OCI-LY7 (cell line): ENCODE measurements around the gene UVRAG. TPM values are rescaled to one million over a fixed set of nuclear protein-coding genes. Genes with fewer than 3 reads are reported as not detected.

Experiments used
- BruUV-seq: library from RNA; stranded (reverse); fragments of 400-500 nt; replicated peaks from 2 replicates; lab custom pipeline; 2021; lab: Mats Ljungman, UMichigan
- CTCF ChIA-PET: fragments of 300-600 bp; sonication (Branson Sonifier 250); formaldehyde crosslinking; loops from one replicate; lab custom pipeline; 2022; ENCODE audit warnings: antibody characterized with exemption; ENCODE audit not compliant: unreplicated experiment; lab: Charles Lee
- POLR2A ChIA-PET: fragments of 300-600 bp; sonication (Branson Sonifier 250); formaldehyde crosslinking; loops from one replicate; lab custom pipeline; 2022; ENCODE audit warnings: antibody characterized with exemption; lab: Charles Lee
- DNase-seq: peaks from one replicate; pipeline ENCODE4 v3.0.0-alpha.2; 2015; ENCODE audit warnings: low spot score
- H2AFZ ChIP-seq: fragments of 200-600 bp; sonication (generic), shearing (Covaris generic); 2 replicates; pipeline ENCODE4 v1.6.1; 2014; ENCODE audit warnings: mild to moderate bottlenecking, antibody characterized with exemption, low read length, moderate library complexity
- H3K27ac ChIP-seq: fragments of 200-600 bp; sonication (generic); 2 replicates; pipeline ENCODE4 v1.5.1; 2014; ENCODE audit warnings: mixed run types, low read depth, mild to moderate bottlenecking, moderate library complexity, low read length, inconsistent platforms; ENCODE audit not compliant: poor library complexity, severe bottlenecking
- H3K36me3 ChIP-seq: fragments of 200-600 bp; sonication (generic); 2 replicates; pipeline ENCODE4 v1.6.1; 2014; ENCODE audit warnings: mild to moderate bottlenecking, antibody characterized with exemption, low read length, moderate library complexity, mixed read lengths; ENCODE audit not compliant: insufficient read depth
- H3K4me1 ChIP-seq: fragments of 200-600 bp; sonication (generic); 2 replicates; pipeline ENCODE4 v1.5.1; 2014; ENCODE audit warnings: mild to moderate bottlenecking, low read length; ENCODE audit not compliant: insufficient read depth, poor library complexity, severe bottlenecking
- H3K4me2 ChIP-seq: fragments of 200-600 bp; sonication (generic); 2 replicates; pipeline ENCODE4 v1.6.1; 2014; ENCODE audit warnings: mild to moderate bottlenecking, low read length
- H3K4me3 ChIP-seq: fragments of 200-600 bp; sonication (generic); 2 replicates; pipeline ENCODE4 v1.5.1; 2014; ENCODE audit warnings: mild to moderate bottlenecking, low read depth, low read length; ENCODE audit not compliant: poor library complexity, severe bottlenecking
- H3K79me2 ChIP-seq: fragments of 200-600 bp; sonication (generic); 2 replicates; pipeline ENCODE4 v1.6.1; 2016; ENCODE audit warnings: low read depth, mild to moderate bottlenecking, low read length, moderate library complexity, mixed read lengths; ENCODE audit not compliant: insufficient read depth
- H3K9me2 ChIP-seq: fragments of 200-600 bp; sonication (generic); 2 replicates; pipeline ENCODE4 v1.6.1; 2016; ENCODE audit warnings: mild to moderate bottlenecking, low read length, mixed read lengths; ENCODE audit not compliant: insufficient read depth
- H3K9me3 ChIP-seq: fragments of 200-600 bp; sonication (generic); 2 replicates; pipeline ENCODE4 v1.6.1; 2014; ENCODE audit warnings: mild to moderate bottlenecking, mixed run types, low read length, mixed read lengths
- H4K20me1 ChIP-seq: fragments of 200-600 bp; sonication (generic); 2 replicates; pipeline ENCODE4 v1.6.1; 2014; ENCODE audit warnings: mild to moderate bottlenecking, antibody characterized with exemption, low read length, moderate library complexity, mixed read lengths; ENCODE audit not compliant: insufficient read depth
- CTCF ChIP-seq: fragments of 200-600 bp; sonication (generic); conservative IDR thresholded peaks from 2 replicates; pipeline ENCODE4 v1.5.1; 2014; ENCODE audit warnings: mild to moderate bottlenecking, antibody characterized with exemption, low read length, moderate library complexity, mixed read lengths
- EZH2phosphoT487 ChIP-seq: fragments of 200-600 bp; sonication (generic); IDR thresholded peaks from 2 replicates; pipeline ENCODE4 v1.6.1; 2018; ENCODE audit warnings: low read depth, borderline replicate concordance, mild to moderate bottlenecking, mixed run types, antibody characterized with exemption, low read length, moderate library complexity, mixed read lengths
- intact Hi-C: fragments of 100-400 bp; cut with micrococcal nuclease; formaldehyde crosslinking; loops from one replicate; pipeline ENCODE4 v1.10.0; 2022; ENCODE audit not compliant: unreplicated experiment
- total RNA-seq, 2 experiments: library from RNA; depleted of rRNA in 1 of 2; stranded (reverse); fragments of >200 nt in 1 of 2; shearing (Covaris generic) in 1 of 2; gene quantifications; 2 replicates each; pipeline ENCODE4 v1.2.3, GENCODE V29; 2014 to 2022

Gene UVRAG
- total RNA-seq, 2 experiments from 2014 or later = 43.7 to 73.3 TPM

- intact Hi-C loops = loop anchor here (5.0 kb wide), 1 partner anchor 351 kb away; no protein-coding TSS in a partner anchor
- Histone ChIP-seq H2AFZ (no peak overlapping the region), H3K4me2 (no peak overlapping the region), H3K27ac (no peak overlapping the region), H3K9me2 (no peaks in the 10 kb centered on the region), H3K4me3 (no peak overlapping the region), H4K20me1 (no peaks in the 10 kb centered on the region), H3K4me1 (peaks cover 7% of the 10 kb centered on the region), H3K36me3 (peaks cover 13% of the 10 kb centered on the region), H3K9me3 (no peaks in the 10 kb centered on the region), H3K79me2 (no peaks in the 10 kb centered on the region)
- ChIA-PET POLR2A (interaction anchor here (1.8 kb wide), 1 partner anchor 14 kb away, joined by 5 read pairs; no protein-coding TSS in a partner anchor), CTCF (interaction anchor here (0.6 to 2.0 kb wide), 2 partner anchors 11 to 13 kb away, joined by 3 to 6 read pairs; no protein-coding TSS in a partner anchor)
- BruUV-seq = no TSS peak
- no peak for DNase-seq
- no peak for TF ChIP-seq EZH2phosphoT487
- no peak for TF ChIP-seq CTCF
These were observed 14.2 kb upstream of the UVRAG start for GRCh38 chr11:75800728-75801361.

GRCh38 chr11:75801362-75802020, 13.5 kb upstream of the UVRAG start:
- Histone ChIP-seq H2AFZ (no peak overlapping the region), H4K20me1 (no peaks in the 10 kb centered on the region), H3K4me1 (peaks cover 7% of the 10 kb centered on the region), H3K9me2 (no peaks in the 10 kb centered on the region), H3K36me3 (peaks cover 13% of the 10 kb centered on the region), H3K4me3 (no peak overlapping the region), H3K79me2 (no peaks in the 10 kb centered on the region), H3K9me3 (no peaks in the 10 kb centered on the region), H3K27ac (no peak overlapping the region), H3K4me2 (no peak overlapping the region)
- TF ChIP-seq CTCF = no peak
- TF ChIP-seq EZH2phosphoT487 = no peak
- intact Hi-C loops = loop anchor here (5.0 kb wide), 1 partner anchor 351 kb away; no protein-coding TSS in a partner anchor
- DNase-seq = no peak
- BruUV-seq = no TSS peak
- ChIA-PET POLR2A (interaction anchor here (0.5 to 1.8 kb wide), 5 partner anchors 9 to 698 kb away, joined by 3 to 5 read pairs (median 3); no protein-coding TSS in a partner anchor), CTCF (interaction anchor here (0.6 to 2.3 kb wide), 3 partner anchors 10 to 67 kb away, joined by 3 to 7 read pairs (median 6); no protein-coding TSS in a partner anchor)
